Calu3 (cell line): ENCODE measurements around the gene KCNQ4. TPM values are rescaled to one million over a fixed set of nuclear protein-coding genes. Genes with fewer than 3 reads are reported as not detected.

Source experiments
- BruUV-seq: library from RNA; stranded (reverse); fragments of 400-500 nt; replicated peaks from 2 replicates; lab custom pipeline; 2021; lab: Mats Ljungman, UMichigan
- CTCF ChIA-PET: fragments of 300-600 bp; sonication (Branson Sonifier 250); formaldehyde crosslinking; loops from one replicate; lab custom pipeline; 2022; ENCODE audit warnings: antibody characterized with exemption; lab: Charles Lee
- DNase-seq: peaks from one replicate; pipeline ENCODE4 v3.0.0; 2022
- H3K27ac Mint-ChIP-seq: one replicate; pipeline ENCODE4 v1.8.0; 2022; ENCODE audit warnings: mixed read lengths; ENCODE audit not compliant: unreplicated experiment
- H3K27me3 Mint-ChIP-seq: one replicate; pipeline ENCODE4 v1.8.0; 2022; ENCODE audit warnings: mixed read lengths; ENCODE audit not compliant: unreplicated experiment
- H3K36me3 Mint-ChIP-seq: one replicate; pipeline ENCODE4 v1.8.0; 2022; ENCODE audit warnings: mild to moderate bottlenecking, moderate library complexity, mixed read lengths; ENCODE audit not compliant: insufficient read depth, unreplicated experiment
- H3K4me1 Mint-ChIP-seq: one replicate; pipeline ENCODE4 v1.8.0; 2022; ENCODE audit warnings: mild to moderate bottlenecking, low read depth, mixed read lengths; ENCODE audit not compliant: unreplicated experiment
- H3K4me3 Mint-ChIP-seq: one replicate; pipeline ENCODE4 v1.8.0; 2022; ENCODE audit warnings: mild to moderate bottlenecking, low read depth, moderate library complexity, mixed read lengths; ENCODE audit not compliant: unreplicated experiment
- H3K9me3 Mint-ChIP-seq: one replicate; pipeline ENCODE4 v1.8.0; 2022; ENCODE audit warnings: low read depth, mixed read lengths; ENCODE audit not compliant: unreplicated experiment
- CTCF ChIP-seq: fragments of 200-600 bp; IDR thresholded peaks from one replicate; pipeline ENCODE4 v1.8.0; 2022; ENCODE audit warnings: antibody characterized with exemption; ENCODE audit not compliant: unreplicated experiment
- intact Hi-C: fragments of 100-400 bp; cut with micrococcal nuclease; formaldehyde crosslinking; loops from one replicate; pipeline ENCODE4 v1.10.0; 2022; ENCODE audit not compliant: unreplicated experiment
- total RNA-seq: library from RNA; stranded (reverse); gene quantifications from 2 replicates; pipeline ENCODE4 v1.2.3, GENCODE V29; 2022

The KCNQ4 gene
- total RNA-seq, 1 experiment from 2014 or later, result 0.92 TPM

- no TSS peak for BruUV-seq
- no peak overlapping the region for H3K4me3 Mint-ChIP-seq
- TF ChIP-seq CTCF, result no peak
- DNase-seq, result no peak
- CTCF ChIA-PET, result no interaction called here
- H3K36me3 Mint-ChIP-seq, result no peaks in the 10 kb centered on the region
- H3K4me1 Mint-ChIP-seq, result no peaks in the 10 kb centered on the region
- intact Hi-C loops, result no loop called here
- H3K9me3 Mint-ChIP-seq, result no peaks in the 10 kb centered on the region
- H3K27me3 Mint-ChIP-seq, result peaks cover 28% of the 10 kb centered on the region
- no peak overlapping the region for H3K27ac Mint-ChIP-seq
Observed at GRCh38 chr1:40803902-40804301, 20.3 kb downstream of the KCNQ4 start.

DNA sequence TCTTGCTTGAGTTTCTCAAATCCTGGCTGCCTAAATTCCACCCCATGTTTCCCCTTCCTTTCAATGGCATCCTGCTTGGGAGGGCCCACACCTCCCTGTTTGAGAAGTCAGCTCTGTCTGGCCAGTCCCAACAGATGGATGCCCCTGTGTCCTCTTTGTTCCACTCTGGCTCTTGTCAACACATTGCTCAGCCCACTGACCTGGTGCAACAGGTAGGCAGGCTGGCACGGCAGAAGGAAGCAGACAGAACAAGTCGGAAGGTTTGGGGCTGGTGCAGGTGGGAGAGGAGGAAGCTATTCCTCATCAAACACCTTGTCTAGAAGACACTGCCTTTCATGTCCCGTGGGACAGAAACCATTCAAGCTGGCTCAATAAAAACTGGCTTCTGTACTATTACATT, 22.7 kb downstream of the KCNQ4 start:
- no peak for DNase-seq
- BruUV-seq, result no TSS peak
- Mint-ChIP-seq H3K9me3 (no peaks in the 10 kb centered on the region), H3K36me3 (no peaks in the 10 kb centered on the region), H3K4me1 (no peaks in the 10 kb centered on the region), H3K4me3 (no peak overlapping the region), H3K27me3 (peaks cover 39% of the 10 kb centered on the region), H3K27ac (no peak overlapping the region)
- CTCF ChIA-PET, result no interaction called here
- no peak for TF ChIP-seq CTCF
- intact Hi-C loops, result no loop called here

GRCh38 chr1:40806731-40807695, 23.4 kb downstream of the KCNQ4 start:
- Mint-ChIP-seq H3K27ac (no peak overlapping the region), H3K36me3 (no peaks in the 10 kb centered on the region), H3K4me3 (no peak overlapping the region), H3K9me3 (no peaks in the 10 kb centered on the region), H3K27me3 (peaks cover 43% of the 10 kb centered on the region), H3K4me1 (no peaks in the 10 kb centered on the region)
- no TSS peak for BruUV-seq
- intact Hi-C loops, result no loop called here
- TF ChIP-seq CTCF, result no peak
- no peak for DNase-seq
- CTCF ChIA-PET, result no interaction called here

DNA sequence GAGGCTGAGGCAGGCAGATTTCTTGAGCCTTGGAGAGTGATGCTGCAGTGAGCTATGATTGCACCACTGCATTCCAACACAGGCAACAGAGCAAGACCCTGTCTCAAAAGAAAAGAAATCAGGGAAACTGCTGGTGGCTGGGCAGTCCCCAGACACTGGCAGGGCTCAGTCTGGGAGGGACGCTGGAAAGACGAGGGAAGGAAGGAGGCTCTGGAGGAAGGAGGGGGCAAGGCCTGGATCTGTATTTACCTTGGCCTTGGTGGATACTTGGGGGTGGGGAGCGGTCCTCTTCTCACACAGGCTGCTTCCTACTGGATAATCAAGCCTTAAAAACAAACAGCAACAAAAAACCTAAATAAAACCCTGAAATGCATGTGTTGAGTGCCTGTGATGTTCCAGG, 24.4 kb downstream of the KCNQ4 start:
- no peak overlapping the region for H3K4me3 Mint-ChIP-seq
- intact Hi-C loops, result no loop called here
- no peaks in the 10 kb centered on the region for H3K36me3 Mint-ChIP-seq
- no peaks in the 10 kb centered on the region for H3K9me3 Mint-ChIP-seq
- no TSS peak for BruUV-seq
- H3K27me3 Mint-ChIP-seq, result peaks cover 53% of the 10 kb centered on the region
- no peak for TF ChIP-seq CTCF
- H3K27ac Mint-ChIP-seq, result no peak overlapping the region
- CTCF ChIA-PET, result no interaction called here
- no peaks in the 10 kb centered on the region for H3K4me1 Mint-ChIP-seq
- DNase-seq, result no peak
